GM12865 (cell line): ENCODE data around the gene CEP164.

Experiments used
- DNase-seq: peaks from one replicate; pipeline ENCODE4 v3.0.0; 2010; ENCODE audit warnings: low read depth
- H3K4me3 ChIP-seq: 2 replicates; pipeline ENCODE4 v1.5.1; 2011; ENCODE audit warnings: mild to moderate bottlenecking, low read depth, low read length, control low read depth
- CTCF ChIP-seq: IDR thresholded peaks from 2 replicates; pipeline ENCODE4 v1.5.1; 2011; ENCODE audit warnings: low read length, control low read depth, low read depth, inconsistent platforms; ENCODE audit not compliant: insufficient read depth; ENCODE audit errors: missing control alignments

CEP164 gene

DNA sequence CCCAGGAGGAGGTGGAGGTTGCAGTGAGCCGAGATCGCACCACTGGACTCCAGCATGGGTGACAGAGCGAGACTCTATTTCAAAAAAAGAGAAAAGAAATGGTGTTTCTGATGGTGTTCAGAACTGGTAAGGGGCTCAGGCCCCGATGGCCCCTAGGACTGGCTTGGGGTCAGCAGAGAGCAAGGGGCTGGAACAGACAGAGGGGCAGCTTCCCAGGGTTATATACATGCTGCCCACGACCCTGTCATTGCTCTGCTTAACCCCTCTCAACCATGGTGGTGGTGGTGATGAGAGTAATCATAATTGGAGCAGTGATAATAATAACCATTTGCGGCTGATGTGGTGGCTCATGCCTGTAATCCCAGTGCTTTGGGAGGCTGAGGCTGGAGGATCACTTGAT lies 79.4 kb downstream of the CEP164 start:
- no peak for TF ChIP-seq CTCF
- no peak overlapping the region for H3K4me3 ChIP-seq
- no peak for DNase-seq

GRCh38 chr11:117408356-117408755 lies 80.7 kb downstream of the CEP164 start:
- DNase-seq = no peak
- TF ChIP-seq CTCF = no peak

GRCh38 chr11:117409511-117409910 lies 81.9 kb downstream of the CEP164 start:
- DNase-seq = no peak
- no peak for TF ChIP-seq CTCF
- H3K4me3 ChIP-seq = no peak overlapping the region

More at GRCh38 chr11:117408356-117408755, 80.7 kb downstream of the CEP164 start:
- no peak overlapping the region for H3K4me3 ChIP-seq

DNA sequence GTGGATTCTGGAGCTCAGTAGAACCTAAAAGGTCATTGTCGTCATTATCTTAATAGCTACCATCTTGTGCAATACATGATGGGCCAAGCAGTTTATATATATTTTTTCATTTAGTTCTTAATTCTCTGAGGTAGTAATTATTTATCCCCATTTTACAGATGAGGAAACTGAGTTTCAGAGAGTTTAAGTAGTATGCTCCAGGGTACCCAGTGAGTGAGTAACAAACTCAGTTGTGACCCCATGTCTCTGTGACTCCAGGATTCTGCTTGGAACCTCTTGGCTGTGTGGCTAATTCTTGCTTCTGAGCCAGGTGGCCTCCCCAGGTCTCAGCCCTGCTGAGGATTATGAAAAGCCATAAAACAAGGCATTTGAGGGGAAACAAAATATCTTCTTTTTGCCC lies 82.6 kb downstream of the CEP164 start:
- no peak overlapping the region for H3K4me3 ChIP-seq
- no peak for DNase-seq
- TF ChIP-seq CTCF = no peak

- no peak for DNase-seq
- no peak for TF ChIP-seq CTCF
- H3K4me3 ChIP-seq = no peak overlapping the region
Measured at GRCh38 chr11:117410861-117411710, 83.4 kb downstream of the CEP164 start.

DNA sequence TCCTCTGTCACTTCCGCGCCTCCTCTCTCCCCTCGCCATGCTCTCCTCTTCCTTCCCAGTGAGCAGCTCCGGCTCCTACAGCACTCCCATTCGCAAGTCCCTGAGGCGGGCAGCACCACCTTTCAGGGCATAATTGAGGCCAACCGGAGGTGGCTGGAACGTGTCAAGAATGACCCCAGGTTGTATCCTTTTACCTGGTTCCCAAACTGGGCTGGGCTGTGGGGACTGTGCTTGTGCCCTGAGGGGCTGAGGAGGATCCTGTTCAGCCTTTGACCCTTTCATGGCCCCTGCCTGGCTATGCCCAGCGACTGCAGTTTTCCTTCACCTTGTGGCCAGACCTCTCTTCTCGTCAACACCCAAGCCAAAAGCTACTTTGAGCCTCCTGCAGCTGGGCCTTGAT lies 84.1 kb downstream of the CEP164 start:
- no peak for DNase-seq
- no peak overlapping the region for H3K4me3 ChIP-seq
- no peak for TF ChIP-seq CTCF

DNA sequence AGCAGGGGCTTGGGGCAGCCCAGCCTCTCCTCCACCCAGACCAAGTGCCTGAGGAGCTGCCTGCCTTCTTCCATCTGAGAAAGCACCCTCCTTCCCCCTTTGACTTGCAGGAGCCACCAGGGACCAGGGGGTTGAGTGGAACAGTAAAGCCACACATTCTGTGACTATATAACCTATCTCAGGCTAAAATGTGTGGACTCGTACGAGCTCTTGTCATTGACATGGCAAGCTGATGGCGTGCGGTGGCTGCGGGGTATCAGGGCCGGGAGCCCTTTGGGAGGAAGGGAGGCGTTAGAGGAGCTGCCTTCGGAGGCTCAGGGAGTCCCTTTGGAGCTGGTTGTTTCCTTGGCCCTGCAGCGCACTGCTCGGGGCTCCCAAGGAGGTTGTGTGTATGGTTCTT lies 84.5 kb downstream of the CEP164 start:
- H3K4me3 ChIP-seq = no peak overlapping the region
- TF ChIP-seq CTCF = no peak
- no peak for DNase-seq
